ENCODE data around the gene KIF26B. TPM values are rescaled to one million over a fixed set of nuclear protein-coding genes. Genes with fewer than 3 reads are reported as not detected.
A peak's percentile ranks its signal among the peaks of the same experiment; 100 is the strongest.

The KIF26B gene
- total and polyA plus RNA-seq, 7 donors: 0.01 to 0.32 (median 0.06) TPM

DNA sequence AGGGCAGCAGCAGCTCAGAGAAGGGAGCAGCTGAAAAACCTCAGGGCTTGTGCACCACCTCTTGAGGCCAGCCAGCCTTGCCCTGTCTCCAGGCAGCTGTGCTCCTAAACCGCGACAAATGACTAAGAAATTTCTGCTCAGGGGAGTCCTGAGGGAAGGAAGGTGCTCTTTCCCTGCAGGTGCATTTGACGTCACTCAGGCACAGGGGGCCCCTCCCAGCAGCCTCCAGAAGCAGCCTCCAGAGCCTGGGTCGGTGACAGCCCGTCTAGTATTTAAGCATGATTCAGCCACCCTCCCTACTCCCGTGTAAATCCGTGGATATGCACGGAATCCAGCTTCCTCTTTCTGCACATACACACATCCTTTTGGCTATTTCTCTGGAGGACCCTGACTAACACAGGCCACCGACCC lies 560.5 kb downstream of the KIF26B start:
- Histone ChIP-seq H3K4me3 (no peak overlapping the region), H3K27me3 (ENCODE audit: insufficient read depth in 3 of 3, low read length in 2 of 3) (no peaks in the 10 kb centered on the region), H3K4me1 (no peaks in the 10 kb centered on the region), H3K9me3 (no peaks in the 10 kb centered on the region), H3K27ac (no peak overlapping the region), H3K36me3 (ENCODE audit: insufficient read depth in 1 of 2, low read depth in 1 of 2) (no peaks in the 10 kb centered on the region)
- TF ChIP-seq, protein P1, sequence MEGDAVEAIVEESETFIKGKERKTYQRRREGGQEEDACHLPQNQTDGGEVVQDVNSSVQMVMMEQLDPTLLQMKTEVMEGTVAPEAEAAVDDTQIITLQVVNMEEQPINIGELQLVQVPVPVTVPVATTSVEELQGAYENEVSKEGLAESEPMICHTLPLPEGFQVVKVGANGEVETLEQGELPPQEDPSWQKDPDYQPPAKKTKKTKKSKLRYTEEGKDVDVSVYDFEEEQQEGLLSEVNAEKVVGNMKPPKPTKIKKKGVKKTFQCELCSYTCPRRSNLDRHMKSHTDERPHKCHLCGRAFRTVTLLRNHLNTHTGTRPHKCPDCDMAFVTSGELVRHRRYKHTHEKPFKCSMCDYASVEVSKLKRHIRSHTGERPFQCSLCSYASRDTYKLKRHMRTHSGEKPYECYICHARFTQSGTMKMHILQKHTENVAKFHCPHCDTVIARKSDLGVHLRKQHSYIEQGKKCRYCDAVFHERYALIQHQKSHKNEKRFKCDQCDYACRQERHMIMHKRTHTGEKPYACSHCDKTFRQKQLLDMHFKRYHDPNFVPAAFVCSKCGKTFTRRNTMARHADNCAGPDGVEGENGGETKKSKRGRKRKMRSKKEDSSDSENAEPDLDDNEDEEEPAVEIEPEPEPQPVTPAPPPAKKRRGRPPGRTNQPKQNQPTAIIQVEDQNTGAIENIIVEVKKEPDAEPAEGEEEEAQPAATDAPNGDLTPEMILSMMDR (IDR thresholded peaks at IDR 0.05): no peak
- no peak for ATAC-seq
- intact Hi-C loops (cut with DNase I): no loop called here
- DNase-seq: no peak
- 12 to 17% (median 17%) methylated on average over 9 of the region's 9 CpGs for WGBS, 3 donors

DNA sequence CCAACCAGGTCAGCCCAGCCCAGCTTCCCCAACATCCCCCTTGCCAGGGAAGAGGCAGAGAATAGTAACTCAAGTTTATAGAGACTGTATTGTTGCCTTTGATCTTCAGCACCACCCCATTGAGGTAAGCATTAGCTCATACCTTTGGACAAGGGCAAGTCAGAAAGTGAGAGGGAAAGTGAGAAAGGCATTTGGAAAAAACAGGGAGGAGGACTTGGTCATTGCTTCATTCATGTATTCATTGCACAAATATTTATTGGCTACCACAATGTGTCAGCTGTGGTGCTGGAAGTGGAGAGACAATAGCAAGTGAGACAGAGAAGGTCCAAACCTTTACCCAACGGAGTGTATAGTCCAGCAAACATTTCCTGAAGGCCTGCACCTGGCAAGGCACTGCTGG lies 561.2 kb downstream of the KIF26B start:
- H3K9me3 ChIP-seq: no peaks in the 10 kb centered on the region
- no peak overlapping the region for H3K27ac ChIP-seq
- DNase-seq (no peak), ATAC-seq (peak in 1 of 4 donors; percentile 64)
- H3K27me3 ChIP-seq (ENCODE audit: insufficient read depth in 3 of 3, low read length in 2 of 3): no peaks in the 10 kb centered on the region
- 12 to 31% (median 15%) methylated on average over 1 of the region's 1 CpG for WGBS, 3 donors
- H3K4me3 ChIP-seq: no peak overlapping the region
- TF ChIP-seq, protein P1 (IDR thresholded peaks at IDR 0.05): no peak
- no peaks in the 10 kb centered on the region for H3K36me3 ChIP-seq (ENCODE audit: insufficient read depth in 1 of 2, low read depth in 1 of 2)
- H3K4me1 ChIP-seq: no peaks in the 10 kb centered on the region
- intact Hi-C loops (cut with DNase I): no loop called here

DNA sequence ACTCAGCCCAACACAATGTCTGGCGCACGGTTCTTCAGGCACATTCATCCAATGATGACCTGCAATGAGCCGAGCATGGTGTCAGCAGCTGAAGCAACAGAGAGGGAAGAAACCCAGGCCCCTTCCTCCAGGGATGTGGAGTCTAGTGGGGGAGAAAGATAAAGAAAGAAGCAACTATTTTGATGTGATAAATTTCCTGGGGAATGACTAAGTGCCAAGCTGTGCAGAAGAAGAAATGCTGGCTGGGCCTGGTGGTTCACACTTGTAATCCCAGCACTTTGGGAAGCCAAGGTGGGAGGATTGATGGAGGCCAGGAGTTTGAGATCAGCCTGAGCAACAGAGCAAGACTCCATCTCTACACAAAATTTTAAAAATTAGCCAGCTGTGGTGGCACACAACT lies 561.8 kb downstream of the KIF26B start:
- Histone ChIP-seq H3K4me3 (no peak overlapping the region), H3K4me1 (no peaks in the 10 kb centered on the region), H3K27me3 (ENCODE audit: insufficient read depth in 3 of 3, low read length in 2 of 3) (no peaks in the 10 kb centered on the region), H3K36me3 (ENCODE audit: insufficient read depth in 1 of 2, low read depth in 1 of 2) (no peaks in the 10 kb centered on the region), H3K9me3 (no peaks in the 10 kb centered on the region), H3K27ac (no peak overlapping the region)
- 81 to 90% (median 88%) methylated on average over 3 of the region's 3 CpGs for WGBS, 3 donors
- DNase-seq (no peak), ATAC-seq (no peak)
- intact Hi-C loops (cut with DNase I): no loop called here
- TF ChIP-seq, protein P1 (IDR thresholded peaks at IDR 0.05): no peak

DNA sequence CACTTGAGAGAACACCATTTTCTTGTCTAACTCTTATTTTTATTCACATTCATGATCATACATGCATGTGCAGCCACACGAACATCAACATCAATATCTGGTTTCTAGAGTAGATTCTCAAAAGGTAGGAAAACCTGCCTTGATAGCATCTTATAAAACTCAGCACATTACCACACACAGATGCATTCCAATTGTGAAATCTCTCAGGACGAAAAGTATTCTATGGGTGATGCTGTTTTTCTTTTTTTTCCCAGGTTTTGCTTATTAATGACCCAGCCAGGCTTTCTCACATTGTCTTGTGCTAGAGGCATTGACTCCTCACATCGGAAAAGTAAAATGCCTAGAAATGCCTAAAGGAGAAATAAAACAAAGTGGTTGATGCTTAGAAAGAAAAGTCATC lies 562.8 kb downstream of the KIF26B start:
- no peaks in the 10 kb centered on the region for H3K4me1 ChIP-seq
- no peaks in the 10 kb centered on the region for H3K9me3 ChIP-seq
- no peaks in the 10 kb centered on the region for H3K36me3 ChIP-seq (ENCODE audit: insufficient read depth in 1 of 2, low read depth in 1 of 2)
- DNase-seq (no peak), ATAC-seq (no peak)
- no peak overlapping the region for H3K27ac ChIP-seq
- H3K4me3 ChIP-seq: no peak overlapping the region
- whole genome bisulfite sequencing, 3 donors: 89 to 97% (median 89%) methylated on average over 3 of the region's 3 CpGs
- no peaks in the 10 kb centered on the region for H3K27me3 ChIP-seq (ENCODE audit: insufficient read depth in 3 of 3, low read length in 2 of 3)
- TF ChIP-seq, protein P1 (IDR thresholded peaks at IDR 0.05): no peak
- intact Hi-C loops (cut with DNase I): no loop called here

DNA sequence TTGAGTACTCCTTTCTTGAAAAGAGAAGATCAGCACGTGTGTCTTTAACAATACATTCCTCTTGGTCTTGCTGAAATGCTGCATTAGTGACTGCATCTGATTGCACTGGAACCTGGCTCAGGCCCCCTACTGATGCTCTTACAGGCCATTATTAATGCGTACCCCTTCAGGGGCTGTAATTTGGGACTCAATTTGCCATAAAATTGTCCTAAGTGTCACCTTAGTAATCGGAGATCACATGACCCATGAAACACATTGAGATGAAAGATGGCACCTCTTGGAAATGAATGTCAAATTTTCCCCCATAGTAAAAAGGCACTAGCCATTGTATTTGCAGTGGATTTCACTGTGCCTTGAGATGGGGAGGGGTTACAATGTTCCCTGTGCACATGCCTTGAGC lies 563.3 kb downstream of the KIF26B start:
- Histone ChIP-seq H3K9me3 (no peaks in the 10 kb centered on the region), H3K36me3 (ENCODE audit: insufficient read depth in 1 of 2, low read depth in 1 of 2) (no peaks in the 10 kb centered on the region), H3K4me1 (no peaks in the 10 kb centered on the region), H3K4me3 (no peak overlapping the region), H3K27me3 (ENCODE audit: insufficient read depth in 3 of 3, low read length in 2 of 3) (no peaks in the 10 kb centered on the region), H3K27ac (no peak overlapping the region)
- DNase-seq: no peak
- TF ChIP-seq, protein P1 (IDR thresholded peaks at IDR 0.05): no peak
- ATAC-seq: no peak
- WGBS, 3 donors: 75% methylated on average over 3 of the region's 3 CpGs
- intact Hi-C loops (cut with DNase I): no loop called here
